ENCODE results near the gene COX7A2L. TPM values are rescaled to one million over a fixed set of nuclear protein-coding genes. Genes with fewer than 3 reads are reported as not detected.

COX7A2L gene
- total and polyA plus RNA-seq, 2 donors (not counting 1 experiment from before 2014, with no cell fraction given): 39.4 to 66.7 TPM

DNA sequence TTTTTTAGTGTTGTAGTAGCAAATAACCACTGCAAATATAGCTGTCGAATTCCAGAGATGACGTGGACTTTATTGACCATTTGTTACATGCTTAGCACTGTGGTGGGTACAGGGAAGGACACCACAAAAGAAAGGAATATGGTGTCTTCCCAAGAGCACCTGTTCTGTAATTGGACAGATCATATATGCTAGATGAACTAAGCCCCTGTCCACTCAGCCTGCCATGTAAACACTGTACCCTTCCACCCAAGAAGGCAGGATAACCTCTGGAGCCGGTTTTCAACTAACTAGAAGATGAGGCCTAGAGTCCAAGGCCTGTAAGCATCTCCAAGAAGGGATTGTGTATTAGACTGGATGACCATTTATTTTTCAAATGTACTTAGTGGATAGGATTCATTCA lies 44.1 kb downstream of the COX7A2L start:
- no peak overlapping the region for H3K9ac ChIP-seq (ENCODE audit: low read length)
- Mint-ChIP-seq H3K27ac (no peak overlapping the region), H3K27me3 (no peaks in the 10 kb centered on the region), H3K4me1 (no peaks in the 10 kb centered on the region), H3K4me3 (no peak overlapping the region), H3K9me3 (ENCODE audit: insufficient read depth) (no peaks in the 10 kb centered on the region)
- no peaks in the 10 kb centered on the region for H3K79me2 ChIP-seq (ENCODE audit: control insufficient read depth, insufficient read depth, low read length)
- no CpG with 5 or more reads among the region's 3 CpGs for WGBS (ENCODE audit: insufficient coverage)
- no peaks in the 10 kb centered on the region for H3K9me3 ChIP-seq (ENCODE audit: control extremely low read depth in 1 of 3, control insufficient read depth in 2 of 3, insufficient read depth in 1 of 3, low read length in 2 of 3)
- intact Hi-C loops (cut with micrococcal nuclease): no loop called here
- peak overlapping the region in 1 of 2 donors; percentile 16 for H3K27ac ChIP-seq (ENCODE audit: low read length in 2 of 2)
- no peak overlapping the region for H3K4me2 ChIP-seq (replicated peaks; ENCODE audit: low read depth, low read length, poor library complexity, severe bottlenecking)
- peaks cover 17 to 59% of the 10 kb centered on the region in 2 experiments for H3K36me3 ChIP-seq (replicated peaks in 1 of 2; ENCODE audit: control extremely low read depth in 1 of 2, control insufficient read depth in 1 of 2, extremely low read depth in 1 of 2, insufficient read depth in 2 of 2, low read length in 1 of 2)
- no peak overlapping the region for H3K4me3 ChIP-seq (ENCODE audit: control extremely low read depth in 1 of 5, extremely low read depth in 1 of 5, insufficient read depth in 1 of 5, low read depth in 2 of 5, low read length in 4 of 5)
- POLR2A ChIA-PET: no interaction called here
- no peaks in the 10 kb centered on the region for H3K27me3 ChIP-seq (replicated peaks in 1 of 4; ENCODE audit: control extremely low read depth in 1 of 4, control insufficient read depth in 3 of 4, insufficient read depth in 4 of 4, low read length in 3 of 4)
- no peaks in the 10 kb centered on the region for H3K4me1 ChIP-seq (ENCODE audit: control insufficient read depth in 2 of 2, insufficient read depth in 2 of 2, low read length in 2 of 2)
- H4K20me1 ChIP-seq (ENCODE audit: control insufficient read depth, insufficient read depth, low read length, poor library complexity, severe bottlenecking): no peaks in the 10 kb centered on the region
- TF ChIP-seq, protein P1, sequence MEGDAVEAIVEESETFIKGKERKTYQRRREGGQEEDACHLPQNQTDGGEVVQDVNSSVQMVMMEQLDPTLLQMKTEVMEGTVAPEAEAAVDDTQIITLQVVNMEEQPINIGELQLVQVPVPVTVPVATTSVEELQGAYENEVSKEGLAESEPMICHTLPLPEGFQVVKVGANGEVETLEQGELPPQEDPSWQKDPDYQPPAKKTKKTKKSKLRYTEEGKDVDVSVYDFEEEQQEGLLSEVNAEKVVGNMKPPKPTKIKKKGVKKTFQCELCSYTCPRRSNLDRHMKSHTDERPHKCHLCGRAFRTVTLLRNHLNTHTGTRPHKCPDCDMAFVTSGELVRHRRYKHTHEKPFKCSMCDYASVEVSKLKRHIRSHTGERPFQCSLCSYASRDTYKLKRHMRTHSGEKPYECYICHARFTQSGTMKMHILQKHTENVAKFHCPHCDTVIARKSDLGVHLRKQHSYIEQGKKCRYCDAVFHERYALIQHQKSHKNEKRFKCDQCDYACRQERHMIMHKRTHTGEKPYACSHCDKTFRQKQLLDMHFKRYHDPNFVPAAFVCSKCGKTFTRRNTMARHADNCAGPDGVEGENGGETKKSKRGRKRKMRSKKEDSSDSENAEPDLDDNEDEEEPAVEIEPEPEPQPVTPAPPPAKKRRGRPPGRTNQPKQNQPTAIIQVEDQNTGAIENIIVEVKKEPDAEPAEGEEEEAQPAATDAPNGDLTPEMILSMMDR (IDR thresholded peaks at IDR 0.05): no peak
- TF ChIP-seq EZH2 (IDR thresholded peaks at IDR 0.05; ENCODE audit: borderline replicate concordance, insufficient read depth, low read depth, low read length, poor library complexity, severe bottlenecking): no peak
- ATAC-seq (ENCODE audit: low read depth) (no peak), DNase-seq (no peak)
- CTCF ChIA-PET: interaction anchor here (0.5 kb wide), 1 partner anchor 97 kb away, joined by 3 read pairs; no protein-coding TSS in a partner anchor
- H2AFZ ChIP-seq (ENCODE audit: insufficient read depth, low read depth, low read length, poor library complexity, severe bottlenecking): no peak overlapping the region

DNA sequence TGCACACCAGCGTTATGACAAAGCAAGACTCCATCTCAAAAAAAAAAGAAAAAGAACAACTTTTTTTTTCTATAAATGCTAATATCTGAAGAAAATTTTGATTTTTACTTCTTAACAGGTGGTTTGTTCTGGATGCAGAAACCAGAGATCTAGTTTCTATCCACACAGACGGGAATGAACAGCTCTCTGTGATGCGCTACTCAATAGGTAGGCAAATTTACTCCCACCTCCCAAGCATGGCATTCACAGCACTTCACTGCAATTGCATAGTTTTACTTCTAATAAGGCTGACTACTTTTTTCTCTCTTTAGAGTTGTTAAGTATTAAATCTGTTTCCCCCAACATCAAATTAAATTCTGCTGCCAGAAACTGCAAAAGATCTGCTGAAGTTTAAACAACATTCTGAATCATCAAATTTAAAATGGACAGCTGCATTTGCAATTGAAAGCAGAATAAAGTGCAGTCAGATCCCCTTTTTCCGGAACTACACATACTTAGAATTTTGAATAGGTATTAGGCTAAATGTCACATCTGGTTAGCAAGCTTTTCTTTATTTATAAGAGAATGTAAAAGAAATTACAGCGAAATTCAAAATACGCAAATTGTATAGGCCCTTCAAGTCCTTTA lies 45.1 kb downstream of the COX7A2L start:
- Histone ChIP-seq H3K27ac (ENCODE audit: low read length in 2 of 2) (no peak overlapping the region), H3K27me3 (replicated peaks in 1 of 4; ENCODE audit: control extremely low read depth in 1 of 4, control insufficient read depth in 3 of 4, insufficient read depth in 4 of 4, low read length in 3 of 4) (no peaks in the 10 kb centered on the region), H3K4me2 (replicated peaks; ENCODE audit: low read depth, low read length, poor library complexity, severe bottlenecking) (no peak overlapping the region), H3K9me3 (ENCODE audit: control extremely low read depth in 1 of 3, control insufficient read depth in 2 of 3, insufficient read depth in 1 of 3, low read length in 2 of 3) (no peaks in the 10 kb centered on the region), H3K36me3 (replicated peaks in 1 of 2; ENCODE audit: control extremely low read depth in 1 of 2, control insufficient read depth in 1 of 2, extremely low read depth in 1 of 2, insufficient read depth in 2 of 2, low read length in 1 of 2) (peaks cover 16 to 54% of the 10 kb centered on the region in 2 experiments), H3K4me3 (ENCODE audit: control extremely low read depth in 1 of 5, extremely low read depth in 1 of 5, insufficient read depth in 1 of 5, low read depth in 2 of 5, low read length in 4 of 5) (no peak overlapping the region), H3K9ac (ENCODE audit: low read length) (no peak overlapping the region), H4K20me1 (ENCODE audit: control insufficient read depth, insufficient read depth, low read length, poor library complexity, severe bottlenecking) (no peaks in the 10 kb centered on the region), H3K4me1 (ENCODE audit: control insufficient read depth in 2 of 2, insufficient read depth in 2 of 2, low read length in 2 of 2) (no peaks in the 10 kb centered on the region), H3K79me2 (ENCODE audit: control insufficient read depth, insufficient read depth, low read length) (no peaks in the 10 kb centered on the region), H2AFZ (ENCODE audit: insufficient read depth, low read depth, low read length, poor library complexity, severe bottlenecking) (no peak overlapping the region)
- Mint-ChIP-seq H3K4me1 (no peaks in the 10 kb centered on the region), H3K4me3 (no peak overlapping the region), H3K27me3 (no peaks in the 10 kb centered on the region), H3K9me3 (ENCODE audit: insufficient read depth) (no peaks in the 10 kb centered on the region), H3K27ac (no peak overlapping the region)
- CTCF ChIA-PET: no interaction called here
- no peak for DNase-seq
- no CpG with 5 or more reads among the region's 6 CpGs for WGBS (ENCODE audit: insufficient coverage)
- no peak for ATAC-seq (ENCODE audit: low read depth)
- TF ChIP-seq, protein P1 (IDR thresholded peaks at IDR 0.05): no peak
- TF ChIP-seq EZH2 (IDR thresholded peaks at IDR 0.05; ENCODE audit: borderline replicate concordance, insufficient read depth, low read depth, low read length, poor library complexity, severe bottlenecking): no peak
- intact Hi-C loops (cut with micrococcal nuclease): no loop called here
- POLR2A ChIA-PET: interaction anchor here (0.6 kb wide), 1 partner anchor 170 kb away, joined by 4 read pairs; no protein-coding TSS in a partner anchor
